Measurements from ENCODE around the gene LTO1.

DNA sequence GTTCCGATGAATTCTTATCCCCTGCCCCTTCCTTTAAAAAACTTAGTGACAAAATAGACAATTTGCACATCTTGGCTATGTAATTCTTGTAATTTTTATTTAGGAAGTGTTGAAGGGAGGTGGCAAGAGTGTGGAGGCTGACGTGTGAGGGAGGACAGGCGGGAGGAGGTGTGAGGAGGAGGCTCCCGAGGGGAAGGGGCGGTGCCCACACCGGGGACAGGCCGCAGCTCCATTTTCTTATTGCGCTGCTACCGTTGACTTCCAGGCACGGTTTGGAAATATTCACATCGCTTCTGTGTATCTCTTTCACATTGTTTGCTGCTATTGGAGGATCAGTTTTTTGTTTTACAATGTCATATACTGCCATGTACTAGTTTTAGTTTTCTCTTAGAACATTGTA is 22.2 kb downstream of the LTO1 start:
- no peak for TF ChIP-seq ZNF10 (CRISPR knock-in tag; IDR thresholded peaks at IDR 0.05; ENCODE audit: borderline replicate concordance, low read depth)
- no peak for TF ChIP-seq POLR2AphosphoS5 (IDR thresholded peaks at IDR 0.05; ENCODE audit: low read depth, low read length)
- TF ChIP-seq ZNF724P (CRISPR knock-in tag; IDR thresholded peaks at IDR 0.05; ENCODE audit: borderline replicate concordance), result no peak
- TF ChIP-seq MYNN (CRISPR knock-in tag; IDR thresholded peaks at IDR 0.05; ENCODE audit: low read depth), result no peak
- TF ChIP-seq ZFP1 (CRISPR knock-in tag; IDR thresholded peaks at IDR 0.05), result no peak

Data from HepG2 (cell line).